Islet of Langerhans (tissue), 1 donor: ENCODE results near the gene RCHY1.
A peak's percentile ranks its signal among the peaks of the same experiment; 100 is the strongest.
"Not testable (repeated sequence)": the region's sequence is repeated elsewhere in the genome, so short reads cannot be mapped to it uniquely, and the experiment has no call there.

Experiments
- FAIRE-seq: peaks from one replicate; lab custom pipeline; 2011; peaks lifted over from hg19 to GRCh38; lab: Jason Lieb, UNC

RCHY1 gene

DNA sequence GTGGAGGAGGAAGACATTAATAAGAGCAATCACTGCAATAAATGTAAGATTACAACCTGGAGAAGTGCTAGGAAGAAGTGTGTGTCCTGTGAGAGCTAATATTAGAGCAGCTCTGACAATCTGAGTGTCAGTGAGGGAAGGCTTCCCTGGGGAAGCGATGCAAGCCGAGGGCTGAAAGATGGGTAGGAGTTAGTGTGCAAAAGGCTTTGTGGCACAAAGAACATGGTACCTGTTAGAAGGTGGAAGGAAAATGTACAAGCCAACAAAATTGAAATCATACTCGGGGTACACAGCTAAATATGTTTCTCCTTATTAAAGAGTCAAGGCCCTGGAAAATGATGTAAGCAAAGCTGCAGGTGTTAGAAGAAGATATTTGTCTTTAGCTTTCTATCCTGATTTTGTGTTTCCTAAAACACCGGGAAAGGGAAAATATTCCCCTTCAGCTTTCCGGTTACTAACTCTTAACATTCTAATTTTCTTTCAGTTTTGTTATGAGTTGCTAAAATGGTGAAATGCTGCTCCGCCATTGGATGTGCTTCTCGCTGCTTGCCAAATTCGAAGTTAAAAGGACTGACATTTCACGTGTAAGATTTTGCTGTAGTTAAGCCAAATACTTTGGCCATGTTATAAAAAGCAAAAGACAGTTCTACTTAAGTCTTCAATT lies 878 bp upstream of the RCHY1 start:
- no peak for FAIRE-seq

DNA sequence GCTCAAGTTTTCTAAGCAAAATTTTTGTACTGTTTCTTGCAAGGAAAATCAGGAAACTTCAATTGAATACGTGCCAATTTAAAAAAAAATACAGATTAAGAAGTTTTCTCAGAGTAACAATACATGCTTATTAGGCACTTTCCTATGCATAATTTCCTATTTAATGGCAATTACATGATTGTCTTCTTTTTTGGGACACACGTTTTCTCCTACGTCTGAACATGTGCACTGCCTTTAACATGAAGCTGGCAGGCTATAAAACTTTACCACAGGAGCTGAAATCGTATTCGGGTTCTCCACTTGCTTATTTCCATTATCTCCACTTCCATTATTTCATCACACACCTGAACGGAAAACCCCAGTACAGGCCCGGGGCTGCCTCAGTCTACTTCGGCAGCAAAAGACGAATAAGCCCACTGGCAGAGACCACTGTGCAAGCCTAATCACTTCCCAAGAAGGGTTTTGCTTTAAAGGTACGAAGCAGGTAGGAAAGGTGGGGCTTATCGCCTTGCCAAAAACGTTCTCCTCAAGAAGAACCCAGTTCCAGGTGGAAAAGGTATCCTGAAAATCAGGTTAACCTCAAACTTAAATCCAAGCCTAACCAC lies 575 bp downstream of the RCHY1 start:
- FAIRE-seq: no peak

DNA sequence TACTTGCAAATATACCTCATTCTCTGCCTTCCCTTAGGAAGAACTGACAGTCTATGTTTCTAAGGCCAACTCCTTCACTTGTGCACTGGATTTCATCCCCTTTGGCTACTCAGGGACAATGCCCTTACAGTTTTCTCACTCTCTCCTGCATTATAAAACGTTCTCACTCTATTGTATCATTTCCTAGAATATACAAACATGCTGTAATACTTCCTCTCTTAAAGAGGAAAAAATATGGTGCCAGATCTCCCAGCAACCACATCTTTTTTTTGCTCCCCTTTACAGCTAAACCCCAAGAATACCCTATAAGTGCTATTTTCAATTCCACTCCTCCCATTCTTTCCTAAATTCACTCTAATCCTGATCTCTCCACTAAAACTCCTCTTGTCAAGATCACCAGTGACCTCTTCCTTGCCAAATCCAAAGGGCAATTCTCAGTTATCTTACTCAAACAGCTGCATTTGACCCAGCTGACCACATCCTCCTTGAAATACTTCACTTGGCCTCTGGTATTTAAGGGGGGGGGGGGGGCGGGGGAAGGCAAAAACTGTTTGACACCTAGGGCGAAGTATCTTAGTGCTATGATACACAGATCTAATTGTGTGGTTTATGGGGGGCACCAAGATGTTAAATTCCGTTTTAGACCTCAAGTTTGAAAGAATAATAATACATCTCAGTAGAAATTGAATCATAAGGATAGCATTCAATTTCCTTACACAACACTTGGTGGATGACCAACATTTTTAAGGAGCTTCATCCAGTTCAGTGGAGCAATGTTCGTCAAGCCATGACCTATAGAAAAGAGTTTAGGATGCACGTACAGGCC lies 1.6 kb downstream of the RCHY1 start:
- FAIRE-seq: no peak

DNA sequence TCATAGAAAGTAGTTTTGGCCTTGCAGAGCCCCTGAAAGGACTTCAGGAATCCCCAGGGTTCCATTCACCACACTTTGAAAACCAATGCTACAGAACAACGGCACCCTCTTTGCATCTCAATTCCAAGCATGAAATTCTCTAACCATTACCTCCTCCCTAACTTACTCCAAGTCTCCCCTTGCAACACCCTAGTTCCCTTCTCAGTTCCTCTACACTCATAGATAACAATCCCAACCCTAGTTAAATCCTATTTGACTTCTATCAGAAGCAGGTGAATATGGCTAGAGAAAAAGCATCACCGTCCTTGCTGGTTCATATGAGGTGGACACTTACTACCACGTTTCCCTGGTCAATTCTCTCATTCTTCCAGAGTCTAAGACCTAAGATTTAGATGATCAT lies 2.4 kb downstream of the RCHY1 start:
- no peak for FAIRE-seq

DNA sequence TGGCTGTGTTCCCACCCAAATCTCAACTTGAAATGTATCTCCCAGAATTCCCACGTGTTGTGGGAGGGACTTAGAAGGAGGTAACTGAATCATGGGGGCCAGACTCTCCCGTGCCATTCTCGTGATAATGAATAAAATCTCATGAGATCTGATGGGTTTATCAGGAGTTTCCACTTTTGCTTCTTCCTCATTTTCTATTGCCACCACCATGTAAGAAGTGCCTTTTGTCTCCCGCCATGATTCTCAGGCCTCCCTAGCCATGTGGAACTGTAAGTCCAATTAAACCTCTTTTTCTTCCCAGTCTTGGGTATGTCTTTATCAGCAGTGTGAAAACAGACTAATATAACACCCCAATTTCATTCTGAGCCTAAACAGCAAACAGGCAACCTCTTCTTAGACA lies 4.6 kb downstream of the RCHY1 start:
- not testable (repeated sequence) for FAIRE-seq

DNA sequence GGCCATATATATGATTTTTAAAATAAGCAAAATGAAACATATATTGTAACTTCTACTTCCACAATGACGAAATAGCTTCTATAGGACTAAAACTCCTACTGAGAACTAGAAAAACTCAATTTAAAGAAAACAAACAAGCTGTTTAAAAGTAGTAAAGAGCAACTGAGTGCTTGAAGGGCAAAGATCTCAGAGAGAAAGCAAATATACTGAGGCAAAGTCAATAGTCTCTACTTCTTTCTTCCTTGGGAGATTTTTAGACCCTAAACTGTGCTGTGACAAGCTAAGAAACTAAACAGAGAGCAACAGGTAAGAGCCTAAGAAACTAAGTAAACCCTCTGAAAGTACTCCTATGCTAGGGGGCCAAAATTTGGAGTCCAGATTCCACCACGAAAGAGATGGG lies 8.6 kb downstream of the RCHY1 start:
- no peak for FAIRE-seq

DNA sequence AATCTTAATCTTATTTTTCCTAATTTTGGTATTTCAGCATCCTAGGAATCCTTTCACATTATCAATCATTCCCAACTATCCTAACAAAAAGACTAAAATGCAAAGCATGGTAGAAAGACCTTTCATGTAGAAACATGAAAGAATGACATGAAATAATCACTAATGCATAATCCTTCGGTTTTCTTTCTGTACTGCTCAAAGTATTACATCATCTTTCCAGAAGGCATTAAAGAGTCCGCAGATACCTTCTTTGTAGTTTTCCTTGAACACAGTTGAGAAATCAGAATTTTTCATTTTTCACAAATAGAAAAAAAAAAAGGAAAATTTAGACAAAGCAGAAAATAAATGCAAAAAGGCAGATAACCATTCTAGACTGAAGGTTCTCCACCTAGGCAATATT lies 11.5 kb downstream of the RCHY1 start:
- no peak for FAIRE-seq

DNA sequence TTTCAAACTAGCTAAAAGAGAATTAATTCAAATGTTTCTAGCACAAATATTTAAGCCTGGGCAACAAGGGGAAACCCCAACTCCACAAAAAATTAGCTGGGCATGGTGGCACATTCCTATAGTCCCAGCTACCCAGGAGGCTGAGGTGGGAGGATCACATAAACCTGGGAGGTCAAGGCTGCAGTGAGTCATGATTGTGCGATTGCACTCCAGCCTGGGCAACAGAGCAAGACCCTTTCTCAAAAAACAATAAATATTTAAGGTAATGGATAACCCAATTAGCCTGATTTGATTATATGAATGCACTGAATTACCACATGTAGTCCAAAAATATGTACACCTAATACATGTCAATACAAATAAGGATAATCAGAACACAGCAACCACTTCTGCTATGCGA lies 14.3 kb downstream of the RCHY1 start:
- no peak for FAIRE-seq

DNA sequence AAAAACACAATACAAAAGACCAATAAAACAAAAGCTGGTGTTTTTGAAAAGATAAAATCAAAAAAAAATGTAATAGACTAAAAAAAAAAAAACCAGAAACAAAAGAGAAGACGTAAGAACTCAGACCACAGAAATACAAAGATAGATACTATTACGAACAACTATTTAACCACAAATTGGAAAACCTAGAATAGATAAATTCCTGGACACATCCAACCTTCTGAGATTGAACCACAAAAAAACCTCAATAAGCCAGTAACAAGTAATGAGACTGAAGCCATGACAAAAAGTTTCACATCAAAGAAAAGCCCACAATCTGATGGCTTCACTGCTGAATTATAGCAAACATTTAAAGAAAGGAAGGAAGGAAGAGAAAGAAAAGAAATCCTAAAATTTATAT lies 16.2 kb downstream of the RCHY1 start:
- FAIRE-seq: no peak

DNA sequence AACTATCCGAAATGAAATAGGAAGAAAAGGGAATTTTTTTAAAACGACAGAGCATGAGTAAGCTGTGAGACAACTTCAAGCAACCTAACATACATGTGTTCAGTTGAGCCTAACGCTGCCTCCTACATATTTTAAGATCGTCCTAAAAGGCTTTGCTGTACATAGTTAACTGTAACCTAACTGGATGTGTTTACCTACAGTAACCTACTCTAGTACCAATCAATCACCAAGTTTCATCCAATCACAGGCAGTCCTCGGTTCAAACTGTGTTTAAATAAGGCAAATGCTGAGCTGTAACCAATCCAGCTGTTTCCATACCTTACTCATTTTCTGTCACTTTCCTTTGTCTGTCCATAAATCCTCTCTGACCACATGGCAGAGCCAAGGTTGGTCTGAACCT lies 17.1 kb downstream of the RCHY1 start:
- no peak for FAIRE-seq

DNA sequence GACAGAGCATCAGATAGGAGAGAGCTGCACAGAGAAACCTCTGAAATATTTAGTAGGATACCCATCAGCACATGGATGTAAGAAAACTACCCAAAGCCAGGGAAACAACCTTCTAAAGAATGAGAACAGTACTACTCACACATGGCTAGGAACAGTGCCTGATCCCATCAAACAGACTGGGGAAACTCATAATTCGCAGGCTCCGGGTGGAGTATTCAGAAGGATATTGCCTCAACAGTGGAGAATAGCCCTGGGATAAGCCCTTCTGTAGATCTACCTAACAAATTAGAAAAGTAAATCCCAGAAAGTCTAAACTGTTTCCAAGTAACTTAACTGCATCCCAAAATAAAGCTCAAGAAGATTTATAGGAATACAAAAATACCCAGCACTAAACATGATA lies 17.8 kb downstream of the RCHY1 start:
- FAIRE-seq: no peak

DNA sequence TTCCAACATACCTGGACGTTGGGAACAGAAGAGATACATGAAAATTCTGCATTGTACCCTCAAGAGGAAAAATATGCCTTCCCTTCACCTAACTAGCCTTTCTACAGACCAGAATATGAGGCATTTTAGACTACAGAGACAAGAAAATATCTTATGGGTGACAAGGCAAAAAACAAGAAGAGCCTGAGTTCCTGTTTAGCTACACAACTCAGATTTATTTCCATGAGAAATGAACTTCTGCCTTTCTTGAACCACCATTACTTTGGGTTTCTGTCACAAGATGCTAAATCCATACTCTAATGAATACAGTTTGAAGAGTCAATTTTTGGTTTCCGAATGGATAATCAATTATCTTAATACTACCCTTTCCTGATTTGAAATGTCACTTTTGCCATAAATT lies 18.7 kb downstream of the RCHY1 start:
- FAIRE-seq: no peak

DNA sequence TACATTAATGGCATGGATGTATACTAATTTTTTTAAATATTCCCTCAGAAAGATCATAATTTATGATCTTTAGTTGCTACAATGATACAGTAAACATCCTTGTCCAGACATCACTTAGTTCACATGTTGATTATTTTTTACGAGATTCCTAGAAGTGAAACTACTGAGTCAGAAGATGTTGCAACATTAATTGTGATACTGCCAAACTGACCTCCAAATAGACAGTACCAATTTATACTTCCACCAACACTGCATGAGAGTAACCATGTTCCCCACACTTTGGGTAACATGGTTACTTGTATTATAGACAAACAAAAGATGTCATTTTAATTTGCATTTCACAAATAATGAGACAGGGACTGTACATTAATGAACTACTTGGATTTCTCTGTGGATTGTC lies 19.6 kb downstream of the RCHY1 start:
- FAIRE-seq: no peak

DNA sequence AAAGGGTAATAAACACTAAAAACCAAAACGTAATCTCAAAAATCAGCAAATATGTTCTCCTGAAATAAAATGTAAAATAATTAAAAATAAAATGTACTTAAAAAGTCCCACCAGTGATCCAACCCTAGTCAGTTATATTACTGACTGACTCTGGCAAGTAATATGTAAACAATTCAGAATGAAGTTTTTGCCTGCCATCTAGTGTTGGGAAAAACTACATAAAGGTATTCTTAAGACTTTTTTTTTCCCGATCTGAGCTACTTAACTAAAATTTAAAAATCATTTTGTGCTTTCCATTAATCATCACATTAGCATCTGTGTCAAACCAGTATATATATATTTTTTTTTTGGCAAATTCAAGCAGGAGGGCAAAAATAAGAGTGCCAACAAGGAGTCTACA lies 24.0 kb downstream of the RCHY1 start:
- FAIRE-seq: peak; percentile 69

DNA sequence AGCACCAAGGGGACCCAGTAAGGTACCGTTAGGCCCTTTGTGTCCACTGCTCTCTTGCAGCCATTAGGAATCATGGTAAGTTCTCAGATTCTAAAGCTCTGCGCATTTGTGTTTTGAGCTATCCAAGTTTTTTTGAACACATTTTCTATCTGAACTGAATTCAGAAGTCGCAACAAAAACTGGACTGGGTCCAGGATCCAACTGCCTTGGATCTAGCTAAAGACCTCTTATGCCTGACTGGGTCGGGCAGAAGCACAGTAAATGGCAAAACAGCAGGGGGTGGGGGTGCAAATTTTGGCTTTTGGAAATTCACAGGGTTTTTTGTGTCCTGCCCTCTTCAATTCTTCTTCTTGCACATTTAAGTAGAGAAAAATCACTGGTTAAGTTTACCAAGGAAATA lies 30.0 kb downstream of the RCHY1 start:
- FAIRE-seq: no peak

DNA sequence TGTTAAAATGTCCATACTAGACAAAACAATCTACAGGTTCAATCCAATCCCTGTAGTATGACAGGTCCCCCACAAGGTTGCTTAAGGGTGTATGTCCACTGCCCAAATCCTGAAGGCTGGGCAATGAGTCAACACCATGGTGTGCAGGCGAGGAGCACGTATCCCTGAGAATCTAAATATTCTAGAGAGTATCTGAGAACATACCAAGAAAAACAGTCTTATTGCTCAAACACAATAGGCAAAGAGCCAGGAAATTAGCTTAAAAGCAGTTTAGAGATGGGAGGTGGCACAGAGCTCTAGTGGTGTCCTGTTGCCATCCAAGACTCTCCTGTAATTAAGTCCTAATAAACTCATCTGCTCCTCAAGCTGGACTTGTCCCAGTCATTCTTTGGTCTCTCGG lies 37.0 kb downstream of the RCHY1 start:
- FAIRE-seq: no peak

DNA sequence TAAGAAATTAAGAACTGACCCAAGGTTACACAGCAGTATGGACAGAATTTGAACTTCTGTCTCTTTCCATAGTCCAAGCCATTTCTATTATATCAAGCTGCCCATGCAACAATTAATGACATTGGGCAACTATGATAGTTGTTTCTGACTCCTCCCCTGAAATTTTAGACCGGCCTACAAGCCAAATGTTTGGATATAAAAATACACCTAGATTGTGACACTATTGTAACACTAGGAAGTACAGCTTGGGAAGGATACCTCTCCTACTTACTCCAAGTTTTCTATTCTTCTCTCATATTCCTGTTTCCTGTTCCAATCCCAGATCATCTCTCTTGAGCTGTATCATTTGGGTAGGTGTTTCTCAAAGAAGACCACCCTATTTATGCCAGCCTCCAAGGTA lies 43.5 kb downstream of the RCHY1 start:
- FAIRE-seq: no peak

DNA sequence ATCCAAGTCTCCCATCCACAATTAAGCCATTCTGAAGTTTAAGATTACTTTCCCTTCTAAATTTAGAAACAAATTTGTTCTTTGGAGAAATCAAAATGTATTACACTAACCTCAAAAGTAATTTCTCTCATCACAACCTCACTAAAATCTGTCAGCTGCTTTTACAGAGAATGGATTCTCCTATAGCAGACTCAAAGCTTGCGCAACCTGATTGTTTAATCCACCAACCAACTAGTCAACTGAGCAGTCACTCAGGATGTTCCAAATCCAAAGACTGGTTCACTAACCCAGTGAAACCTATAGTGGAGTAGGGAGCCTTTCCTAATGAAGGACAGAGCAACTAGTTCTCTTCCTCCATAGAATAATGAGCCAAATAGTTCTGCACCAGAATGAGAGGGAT lies 44.3 kb downstream of the RCHY1 start:
- FAIRE-seq: no peak

DNA sequence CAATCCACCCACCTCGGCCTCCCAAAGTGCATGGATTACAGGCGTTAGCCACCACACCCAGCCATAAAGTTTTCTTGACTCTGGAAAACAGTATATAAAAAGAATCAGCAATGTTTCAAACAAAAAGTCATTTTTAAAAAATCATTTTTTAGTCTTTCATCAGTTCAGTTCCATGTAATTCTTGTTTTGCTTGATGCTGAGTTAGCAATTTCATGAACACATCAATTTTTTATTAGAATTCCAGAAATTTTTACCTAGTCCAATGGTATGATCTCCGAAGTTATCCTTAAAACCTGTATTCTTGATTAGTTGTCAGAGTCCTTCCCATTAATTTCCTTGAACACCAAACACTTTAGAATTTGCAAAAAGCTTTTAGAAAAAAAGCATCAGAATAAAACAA lies 56.8 kb downstream of the RCHY1 start:
- no peak for FAIRE-seq

DNA sequence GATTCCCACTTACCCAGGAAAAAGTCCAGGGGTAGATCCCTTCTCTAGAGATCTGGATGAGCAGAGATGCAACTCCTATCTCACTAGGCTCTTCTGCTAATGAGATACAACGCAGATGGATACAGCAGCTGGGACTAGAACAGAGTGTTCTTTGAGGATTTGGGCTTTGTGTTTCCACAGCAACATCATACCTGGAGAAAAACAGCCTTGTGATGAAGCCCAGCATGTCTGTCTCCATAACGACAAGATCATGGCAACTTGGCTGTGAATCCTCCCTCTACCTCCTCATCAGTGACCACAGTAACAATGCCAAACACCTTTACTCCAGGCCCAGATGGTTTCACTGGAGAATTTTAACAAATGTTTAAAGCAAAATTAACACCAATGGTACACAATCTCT lies 80.1 kb downstream of the RCHY1 start:
- no peak for FAIRE-seq

DNA sequence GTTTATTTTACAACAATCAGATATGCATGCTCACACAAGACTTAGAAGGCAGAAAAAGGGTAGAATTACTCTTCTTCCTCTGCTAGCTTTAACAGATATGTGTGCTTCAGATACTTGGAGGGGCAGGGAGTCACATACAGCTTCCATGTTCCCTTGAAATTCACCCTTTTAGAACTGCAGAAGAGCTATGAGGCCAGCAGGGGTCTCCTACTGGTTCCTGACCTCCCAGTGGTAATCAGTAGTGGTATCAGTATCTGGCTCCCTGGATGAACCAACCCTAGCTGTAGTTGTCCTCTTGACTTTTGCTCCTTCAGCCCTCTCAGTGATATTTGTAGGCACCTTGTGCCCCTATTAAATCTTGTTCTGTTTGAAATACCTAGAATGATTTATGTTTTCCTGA lies 81.5 kb downstream of the RCHY1 start:
- no peak for FAIRE-seq

DNA sequence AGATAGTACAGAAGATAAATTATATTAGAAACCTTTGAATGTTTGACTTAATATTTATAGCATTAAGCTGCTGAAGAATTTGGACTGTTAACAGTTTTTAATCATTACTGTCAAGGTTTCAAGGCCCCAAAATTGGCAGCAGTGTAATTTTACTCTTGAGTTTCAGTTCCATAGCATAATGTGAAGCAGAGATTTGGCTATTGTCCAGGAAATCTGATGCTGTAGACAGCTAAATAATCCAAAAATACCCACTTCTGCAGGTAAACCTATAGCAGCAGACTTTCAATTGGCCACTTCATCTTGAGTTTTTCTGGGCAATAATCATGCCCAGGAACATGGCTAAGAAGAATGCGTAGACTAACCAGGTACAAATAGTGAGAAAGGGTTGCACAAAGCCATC lies 85.0 kb downstream of the RCHY1 start:
- FAIRE-seq: no peak
